Sigmoid colon (tissue), 7 donors: ENCODE results near the gene ERFL. TPM values are rescaled to one million over a fixed set of nuclear protein-coding genes. Genes with fewer than 3 reads are reported as not detected.

ENCODE experiments used
- DNase-seq: peaks from one replicate; pipeline ENCODE4 v3.0.0-alpha.2; 2019
- H3K27ac ChIP-seq, 4 donors: fragments of 200-600 bp; sonication (generic); one replicate each; pipeline ENCODE4 v1.5.1; 2016 to 2019; ENCODE audit warnings: mild to moderate bottlenecking in 1 of 4
- H3K27me3 ChIP-seq, 3 donors: fragments of 200-600 bp; sonication (generic); one replicate each; pipeline ENCODE4 v1.5.1; 2019; ENCODE audit warnings: mild to moderate bottlenecking in 1 of 3
- H3K36me3 ChIP-seq, 4 donors: fragments of 200-600 bp; sonication (generic); one replicate each; pipeline ENCODE4 v1.5.1; 2016 to 2019
- H3K4me1 ChIP-seq, 4 donors: fragments of 200-600 bp; sonication (generic); one replicate each; pipeline ENCODE4 v1.5.1; 2017 to 2019
- H3K4me3 ChIP-seq, 4 donors: fragments of 200-600 bp; sonication (generic); one replicate each; pipeline ENCODE4 v1.5.1; 2017 to 2019; ENCODE audit warnings: mild to moderate bottlenecking in 2 of 4, moderate library complexity in 1 of 4
- H3K9me3 ChIP-seq, 4 donors: fragments of 200-600 bp in 3 of 4; sonication (generic) in 3 of 4; one replicate each; pipeline versions ENCODE4 v1.5.1 to v1.6.1; 2013 to 2019
- CTCF ChIP-seq, 4 experiments: fragments of 450-650 bp in 3 of 4; fragments of 200-600 bp in 1 of 4; IDR thresholded peaks; one replicate each; pipeline ENCODE4 v1.5.1; 2016 to 2019; ENCODE audit warnings: antibody characterized with exemption in 4 of 4, mild to moderate bottlenecking in 3 of 4, moderate library complexity in 2 of 4
- EP300 ChIP-seq, 4 donors: sonication (generic); formaldehyde crosslinking; IDR thresholded peaks; one replicate each; pipeline ENCODE4 v1.6.1; 2017; ENCODE audit warnings: antibody characterized with exemption in 4 of 4
- POLR2A ChIP-seq, 2 donors: fragments of 450-650 bp; IDR thresholded peaks; one replicate each; pipeline ENCODE4 v1.6.1; 2016; ENCODE audit warnings: antibody characterized with exemption in 2 of 2, mild to moderate bottlenecking in 2 of 2, moderate library complexity in 2 of 2
- POLR2AphosphoS5 ChIP-seq, 4 donors: sonication (generic); formaldehyde crosslinking; IDR thresholded peaks; one replicate each; pipeline ENCODE4 v1.6.1; 2017; ENCODE audit warnings: antibody characterized with exemption in 4 of 4
- WGBS, 2 donors: extraction: QIAGEN DNeasy Blood & Tissue Kit; methylation state at CpG; one replicate each; pipeline ENCODE4 v1.1.7; 2013; 5-methylcytosine and 5-hydroxymethylcytosine counted together
- intact Hi-C: fragments of 100-400 bp; cut with DNase I; formaldehyde crosslinking; loops from one replicate; pipeline ENCODE4 v1.15.1; 2023
- polyA plus RNA-seq, 3 donors: library from polyadenylated mRNA; stranded (reverse); fragments of 200-250 nt; gene quantifications; one replicate each; pipeline ENCODE4 v1.2.3, GENCODE V29; 2013
- total RNA-seq, 4 donors: library from RNA; depleted of rRNA; stranded (reverse); fragments of >200 nt; gene quantifications; one replicate each; pipeline ENCODE4 v1.1.0, GENCODE V29; 2016
- donor health status: healthy with polysubstance abuse.
- donor health status: Bipolar disorder and iron deficiency.
- donor health status: healthy.

The ERFL gene
- total and polyA plus RNA-seq, 7 donors = 1.3 TPM; not detected in 6

- no peak for DNase-seq
- TF ChIP-seq CTCF (IDR thresholded peaks at IDR 0.05) (no peak), POLR2AphosphoS5 (IDR thresholded peaks at IDR 0.05) (no peak), EP300 (IDR thresholded peaks at IDR 0.05) (no peak), POLR2A (IDR thresholded peaks at IDR 0.05) (no peak)
- peaks cover 0 to 13% (median 11%) of the 10 kb centered on the region in 4 donors for H3K4me1 ChIP-seq
- intact Hi-C loops = no loop called here
- 53 to 85% methylated on average over 8 of the region's 8 CpGs for WGBS, 2 donors
- no peak overlapping the region for H3K4me3 ChIP-seq
- H3K36me3 ChIP-seq = no peaks in the 10 kb centered on the region
- H3K27ac ChIP-seq = no peak overlapping the region
- peaks cover 16 to 43% (median 32%) of the 10 kb centered on the region in 3 donors for H3K27me3 ChIP-seq
- no peaks in the 10 kb centered on the region for H3K9me3 ChIP-seq
These were observed 17.0 kb upstream of the ERFL start for GRCh38 chr19:41945135-41945766.

GRCh38 chr19:41944336-41944735, 16.1 kb upstream of the ERFL start:
- DNase-seq = no peak
- Histone ChIP-seq H3K27me3 (peaks cover 22 to 52% (median 41%) of the 10 kb centered on the region in 3 donors), H3K9me3 (no peaks in the 10 kb centered on the region), H3K27ac (no peak overlapping the region), H3K4me3 (no peak overlapping the region), H3K4me1 (peaks cover 0 to 19% (median 16%) of the 10 kb centered on the region in 4 donors), H3K36me3 (no peaks in the 10 kb centered on the region)
- WGBS, 2 donors = 68 to 79% methylated on average over 2 of the region's 2 CpGs
- TF ChIP-seq POLR2A (IDR thresholded peaks at IDR 0.05) = no peak
- no peak for TF ChIP-seq CTCF (IDR thresholded peaks at IDR 0.05)
- TF ChIP-seq EP300 (IDR thresholded peaks at IDR 0.05) = no peak
- TF ChIP-seq POLR2AphosphoS5 (IDR thresholded peaks at IDR 0.05) = no peak
- intact Hi-C loops = no loop called here

- Histone ChIP-seq H3K4me1 (peaks cover 0 to 19% (median 16%) of the 10 kb centered on the region in 4 donors), H3K9me3 (no peaks in the 10 kb centered on the region), H3K36me3 (no peaks in the 10 kb centered on the region), H3K27me3 (peaks cover 22 to 72% (median 47%) of the 10 kb centered on the region in 3 donors), H3K27ac (no peak overlapping the region), H3K4me3 (no peak overlapping the region)
- 85 to 91% methylated on average over 9 of the region's 9 CpGs for WGBS, 2 donors
- intact Hi-C loops = no loop called here
- TF ChIP-seq POLR2A (IDR thresholded peaks at IDR 0.05) (no peak), CTCF (IDR thresholded peaks at IDR 0.05) (no peak), EP300 (IDR thresholded peaks at IDR 0.05) (no peak), POLR2AphosphoS5 (IDR thresholded peaks at IDR 0.05) (no peak)
- DNase-seq = no peak
These were observed 13.4 kb upstream of the ERFL start for GRCh38 chr19:41941410-41942202.

GRCh38 chr19:41940731-41941409, 12.6 kb upstream of the ERFL start:
- TF ChIP-seq EP300 (IDR thresholded peaks at IDR 0.05) (no peak), CTCF (IDR thresholded peaks at IDR 0.05) (no peak), POLR2A (IDR thresholded peaks at IDR 0.05) (no peak), POLR2AphosphoS5 (IDR thresholded peaks at IDR 0.05) (no peak)
- Histone ChIP-seq H3K27ac (no peak overlapping the region), H3K4me1 (peaks cover 0 to 19% (median 16%) of the 10 kb centered on the region in 4 donors), H3K9me3 (no peaks in the 10 kb centered on the region), H3K27me3 (peaks cover 22 to 79% (median 52%) of the 10 kb centered on the region in 3 donors), H3K36me3 (no peaks in the 10 kb centered on the region), H3K4me3 (peak overlapping the region in 3 of 4 donors; percentile 35 to 47 (median 44))
- DNase-seq = no peak
- intact Hi-C loops = no loop called here
- WGBS, 2 donors = 9 to 10% methylated on average over 53 of the region's 53 CpGs
